SKM-1 (cell line): ENCODE data around the gene CCDC33.
A peak's percentile ranks its signal among the peaks of the same experiment; 100 is the strongest.
"Not testable (repeated sequence)": the region's sequence is repeated elsewhere in the genome, so short reads cannot be mapped to it uniquely, and the experiment has no call there.

Experiments
- DNase-seq: peaks from one replicate; lab custom pipeline; 2025; ENCODE audit not compliant: unreplicated experiment; lab: John Stamatoyannopoulos, UW

Gene CCDC33

DNA sequence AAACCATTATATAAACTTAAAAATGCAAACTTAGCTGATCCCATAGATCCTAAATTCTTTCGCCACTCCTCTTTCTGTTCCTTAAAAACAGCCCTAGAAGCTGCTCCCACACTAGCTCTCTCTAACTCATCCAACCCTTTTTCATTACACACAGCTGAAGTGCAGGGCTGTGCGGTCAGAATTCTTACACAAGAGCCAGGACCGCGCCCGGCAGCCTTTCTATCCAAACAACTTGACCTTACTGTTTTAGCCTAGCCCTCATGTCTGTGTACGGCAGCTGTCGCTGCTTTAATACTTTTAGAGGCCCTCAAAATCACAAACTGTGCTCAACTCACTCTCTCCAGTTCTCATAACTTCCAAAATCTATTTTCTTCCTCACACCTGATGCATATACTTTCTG is 121.4 kb downstream of the CCDC33 start:
- DNase-seq = peak; percentile 19

DNA sequence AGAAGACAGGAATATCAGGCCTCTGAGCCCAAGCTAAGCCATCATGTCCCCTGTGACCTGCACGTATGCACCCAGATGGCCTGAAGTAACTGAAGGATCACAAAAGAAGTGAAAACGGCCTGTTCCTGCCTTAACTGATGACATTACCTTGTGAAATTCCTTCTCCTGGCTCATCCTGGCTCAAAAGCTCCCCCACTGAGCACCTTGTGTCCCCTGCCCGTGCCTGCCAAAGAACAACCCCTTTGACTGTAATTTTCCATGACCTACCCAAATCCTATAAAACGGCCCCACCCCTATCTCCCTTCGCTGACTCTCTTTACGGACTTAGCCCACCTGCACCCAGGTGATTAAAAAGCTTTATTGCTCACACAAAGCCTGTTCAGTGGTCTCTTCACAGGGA is 123.2 kb downstream of the CCDC33 start:
- not testable (repeated sequence) for DNase-seq

DNA sequence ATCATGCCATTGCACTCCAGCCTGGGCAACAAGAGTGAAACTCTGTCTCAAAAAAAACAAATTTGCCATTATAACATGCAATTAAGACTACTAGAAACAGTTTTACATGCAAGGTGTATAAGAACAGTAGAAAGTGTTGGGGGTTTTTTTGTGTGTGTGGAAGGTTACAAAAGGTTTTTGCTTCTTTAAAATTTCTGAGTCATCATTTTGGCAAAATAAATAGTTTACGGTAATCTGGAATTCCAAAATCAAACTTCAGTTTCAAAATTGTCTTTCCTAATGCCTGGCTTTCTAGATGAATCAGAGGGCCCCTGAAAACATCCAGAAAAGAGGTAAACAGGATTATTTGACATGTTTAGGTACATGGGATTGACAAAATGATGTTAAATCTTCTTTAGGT is 124.7 kb downstream of the CCDC33 start:
- not testable (repeated sequence) for DNase-seq

DNA sequence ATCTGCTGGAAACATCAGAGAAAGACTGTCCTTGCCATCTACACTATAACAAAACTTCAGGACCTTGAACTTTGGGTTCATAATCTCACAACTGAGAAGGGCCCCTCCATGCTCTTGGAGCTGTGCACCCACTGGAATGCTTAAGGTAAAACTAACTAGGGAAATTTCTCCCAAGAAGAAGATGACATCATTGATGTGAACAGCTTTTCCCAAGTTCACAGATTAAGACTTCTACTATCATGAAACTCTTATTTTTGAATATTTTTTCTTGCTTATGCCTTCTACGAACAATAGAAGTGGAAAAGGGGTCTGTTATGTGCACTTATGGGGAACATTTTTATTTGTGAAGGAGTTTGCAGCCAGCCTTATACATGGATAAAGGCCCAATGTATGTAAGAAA is 126.4 kb downstream of the CCDC33 start:
- no peak for DNase-seq

DNA sequence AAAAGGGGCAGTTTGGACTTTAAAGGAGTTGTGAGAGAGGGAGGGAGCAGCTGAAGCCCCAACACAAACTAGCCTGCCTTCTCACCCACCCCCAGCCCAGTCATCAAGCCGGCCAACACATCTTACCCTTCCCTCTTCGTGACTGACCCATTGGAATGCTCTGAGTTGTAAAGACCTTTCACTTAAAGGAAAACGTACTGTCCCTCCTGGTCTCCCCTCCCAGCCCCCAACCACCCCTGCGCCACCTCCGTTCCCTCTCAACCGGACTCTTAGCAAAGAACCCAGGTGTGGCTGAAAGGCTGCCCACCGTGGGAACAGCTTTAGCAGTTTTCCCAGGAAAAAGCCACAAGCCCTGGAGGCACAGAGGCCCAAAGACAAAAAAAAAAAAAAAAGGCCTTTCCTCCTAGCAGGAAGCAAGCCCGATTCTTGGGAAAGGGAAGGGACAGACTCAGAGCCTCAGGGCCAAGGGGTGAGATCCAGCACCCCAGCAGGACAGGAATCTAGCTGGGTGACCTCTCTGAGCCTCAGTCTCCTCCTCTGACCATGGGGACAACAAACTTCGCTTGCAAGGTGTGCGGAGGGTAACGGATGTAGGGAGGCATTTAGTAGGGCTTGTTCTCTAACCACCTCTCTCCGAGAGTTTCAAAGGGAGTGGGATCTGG is 128.9 kb downstream of the CCDC33 start:
- DNase-seq = no peak

DNA sequence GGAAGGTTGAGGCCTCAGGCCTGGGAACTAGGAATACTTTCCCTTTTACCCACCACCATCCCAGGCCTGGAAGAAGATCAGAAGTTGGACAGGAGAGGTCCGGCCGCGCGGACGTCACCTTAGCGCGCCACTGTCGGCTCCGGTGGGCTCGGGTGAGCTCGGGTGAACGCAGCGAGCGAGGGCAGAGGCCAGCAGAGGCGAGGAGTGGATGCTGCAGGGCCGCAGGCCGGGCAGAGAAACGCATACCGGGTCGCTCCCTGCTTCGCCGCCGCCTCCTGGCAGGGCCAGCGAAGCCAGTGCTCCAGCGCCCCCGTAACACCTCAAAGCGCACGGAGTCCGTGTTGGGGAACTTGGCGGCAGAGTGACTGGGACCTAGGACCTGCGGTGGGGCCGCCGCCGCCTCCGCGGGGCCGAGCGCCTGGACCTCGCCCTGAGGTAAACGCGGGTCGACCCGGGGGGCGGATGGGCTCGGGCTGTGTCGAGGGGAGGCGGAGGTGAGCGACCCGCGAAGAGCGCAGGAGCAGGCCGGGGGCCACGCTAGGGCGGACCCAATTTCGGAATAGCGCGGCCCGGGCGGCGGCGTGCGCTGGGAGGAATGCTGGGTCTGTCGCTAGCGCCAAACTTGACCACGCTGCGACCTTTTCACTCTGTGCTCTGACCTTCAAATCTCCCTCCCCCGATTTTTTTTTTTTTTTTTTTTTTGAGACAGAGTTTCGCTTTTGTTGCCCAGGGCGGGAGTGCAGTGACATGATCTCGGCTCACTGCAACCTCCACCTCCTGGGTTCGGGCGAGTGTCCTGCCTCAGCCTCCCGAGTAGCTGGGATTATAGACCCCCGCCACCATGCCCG is 129.7 kb downstream of the CCDC33 start:
- no peak for DNase-seq

DNA sequence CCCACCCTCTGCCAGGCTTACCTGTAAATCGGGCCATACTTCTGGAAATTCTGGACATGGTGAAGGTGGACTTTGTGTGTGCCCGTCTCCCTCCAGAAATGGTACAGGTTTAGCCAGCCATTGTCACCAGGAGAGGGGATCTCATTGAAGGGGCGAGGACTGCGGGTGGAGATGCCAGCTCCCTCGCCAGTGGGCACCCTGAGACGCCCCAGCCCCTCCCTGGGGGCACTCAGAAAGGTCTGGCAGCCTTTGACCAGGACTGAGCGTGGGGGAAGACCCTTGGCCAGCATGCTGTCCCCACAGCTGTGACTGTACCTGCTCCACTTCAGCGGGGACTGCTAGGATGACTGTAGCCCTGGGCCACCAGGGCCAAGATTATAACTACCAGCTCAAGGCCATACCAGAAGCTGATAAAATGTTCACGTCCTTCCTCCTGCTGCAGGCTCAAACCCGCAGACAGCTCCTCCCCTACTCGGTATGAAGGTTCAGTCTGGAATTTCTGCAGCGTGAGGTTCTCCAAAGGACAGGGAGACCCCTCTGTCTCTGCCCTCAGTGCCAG is 131.2 kb downstream of the CCDC33 start, which contains the start of gene CYP11A1:
Gene CYP11A1 (minus strand): TSS at position 351 of the 559 bp plus-strand sequence. CDS start 61 bp downstream, at position 290.
- DNase-seq = no peak

DNA sequence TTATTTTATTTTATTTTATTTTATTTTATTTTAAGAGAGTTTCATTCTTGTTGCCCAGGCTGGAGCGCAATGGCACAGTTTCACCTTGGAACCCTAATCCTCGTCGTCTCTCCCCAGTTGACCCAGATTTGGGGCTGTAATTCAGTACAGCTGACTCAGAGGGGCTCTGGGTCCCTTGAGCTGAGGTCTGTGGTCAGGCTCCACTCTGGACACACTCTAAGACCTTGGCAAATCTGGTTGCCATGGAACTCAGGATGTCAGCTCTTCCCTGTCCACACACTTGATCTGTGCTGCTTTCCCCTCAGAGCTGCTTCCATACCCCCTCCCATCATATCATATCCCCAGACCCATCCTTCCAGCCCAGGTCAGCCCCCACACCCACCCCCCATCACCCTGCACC is 132.0 kb downstream of the CCDC33 start:
- no peak for DNase-seq

DNA sequence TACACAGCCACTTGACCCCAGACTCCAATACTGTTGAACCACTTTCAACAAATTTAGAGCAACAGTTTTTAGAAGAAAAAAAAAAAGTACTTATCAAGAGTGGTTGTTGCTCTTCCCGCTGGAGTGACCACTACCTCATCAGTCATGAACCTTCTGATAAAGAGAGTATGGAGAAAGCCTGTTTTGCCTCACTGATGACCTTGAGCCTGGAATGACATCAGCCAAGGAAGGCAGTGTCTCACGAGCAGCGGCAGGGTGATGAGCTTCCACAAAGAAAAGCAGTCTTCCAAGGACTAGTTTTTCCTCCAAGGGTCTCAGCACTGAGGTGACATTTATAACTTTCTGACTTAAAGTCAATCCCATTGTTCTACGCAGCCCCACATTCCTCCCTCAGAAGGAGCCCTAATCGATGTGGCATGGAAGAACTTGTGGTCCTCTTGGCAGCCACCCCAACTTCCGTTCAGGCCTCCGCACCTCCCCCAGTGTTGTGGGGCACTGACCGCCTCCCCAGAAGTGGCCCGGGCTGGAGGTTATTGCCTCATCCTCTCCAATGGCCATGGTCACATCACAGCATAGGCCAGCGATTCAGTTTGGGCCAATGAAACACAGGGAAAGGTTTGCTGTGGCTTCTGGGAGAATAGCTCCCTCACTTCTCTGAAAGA is 133.1 kb downstream of the CCDC33 start:
- DNase-seq = no peak

DNA sequence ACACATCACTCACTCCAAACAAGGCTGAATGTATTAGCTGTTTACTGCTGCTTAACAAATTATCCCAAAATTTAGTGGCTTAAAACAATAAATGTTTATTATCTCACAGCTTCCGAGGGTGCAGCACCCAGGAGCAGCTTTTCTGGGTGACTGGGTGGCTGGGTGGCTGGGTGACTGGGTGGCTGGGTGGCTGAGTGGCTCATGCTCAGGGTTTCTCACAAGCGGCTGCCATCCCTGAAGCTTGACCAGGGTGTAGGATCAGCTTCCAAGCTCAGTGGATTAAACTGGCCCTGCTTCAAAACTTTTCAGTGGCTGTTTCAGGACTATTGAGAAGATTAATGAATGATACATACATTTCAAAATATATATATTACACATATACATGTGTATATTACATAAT is 133.6 kb downstream of the CCDC33 start:
- no peak for DNase-seq

DNA sequence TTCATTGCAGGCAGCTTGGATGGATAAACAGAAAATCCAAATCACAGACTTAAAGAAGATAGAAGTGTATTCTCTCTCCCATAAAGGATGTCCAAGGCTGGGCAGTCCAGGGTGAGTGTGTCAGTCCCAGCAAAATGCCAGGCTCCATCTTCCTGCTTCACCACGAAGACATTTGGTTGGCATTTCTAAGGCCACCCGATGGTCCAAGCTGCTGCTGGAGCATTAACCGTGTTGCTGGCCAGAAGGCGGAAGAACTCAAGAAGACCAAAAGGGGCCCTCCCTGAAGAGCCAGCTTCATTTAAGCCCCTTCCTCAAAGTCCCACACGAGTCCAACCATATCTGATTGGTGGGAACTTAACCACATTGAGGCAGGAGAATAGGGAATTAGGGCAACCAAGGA is 134.3 kb downstream of the CCDC33 start:
- no peak for DNase-seq

DNA sequence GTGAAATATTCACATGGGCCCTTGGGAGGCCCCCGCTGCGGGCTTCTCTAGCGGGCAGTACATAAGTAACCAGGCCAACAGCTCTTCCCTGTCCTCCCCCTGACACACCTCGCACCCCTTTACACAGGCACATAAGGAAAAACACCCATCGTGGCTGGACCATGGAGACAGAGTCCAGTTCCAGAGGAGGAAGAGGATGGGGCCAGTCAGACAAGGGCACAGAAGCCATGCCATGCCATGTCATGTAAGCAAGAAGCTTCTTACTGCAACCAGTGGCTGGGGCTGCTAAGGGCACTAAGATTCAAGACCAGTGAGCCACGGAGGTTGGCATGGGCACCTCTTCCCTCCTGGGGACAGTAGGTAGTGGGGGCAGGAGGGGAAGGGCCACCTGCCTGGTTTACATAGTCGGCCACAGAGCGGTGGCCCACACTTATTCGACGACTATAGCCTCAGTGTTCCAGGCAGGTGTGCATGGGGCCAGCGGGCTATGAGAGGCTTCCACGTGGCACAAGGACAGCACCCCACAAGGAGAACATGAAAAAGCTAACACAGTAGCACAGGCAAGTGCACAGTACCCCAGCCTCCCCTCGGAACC is 137.0 kb downstream of the CCDC33 start:
- DNase-seq = no peak

DNA sequence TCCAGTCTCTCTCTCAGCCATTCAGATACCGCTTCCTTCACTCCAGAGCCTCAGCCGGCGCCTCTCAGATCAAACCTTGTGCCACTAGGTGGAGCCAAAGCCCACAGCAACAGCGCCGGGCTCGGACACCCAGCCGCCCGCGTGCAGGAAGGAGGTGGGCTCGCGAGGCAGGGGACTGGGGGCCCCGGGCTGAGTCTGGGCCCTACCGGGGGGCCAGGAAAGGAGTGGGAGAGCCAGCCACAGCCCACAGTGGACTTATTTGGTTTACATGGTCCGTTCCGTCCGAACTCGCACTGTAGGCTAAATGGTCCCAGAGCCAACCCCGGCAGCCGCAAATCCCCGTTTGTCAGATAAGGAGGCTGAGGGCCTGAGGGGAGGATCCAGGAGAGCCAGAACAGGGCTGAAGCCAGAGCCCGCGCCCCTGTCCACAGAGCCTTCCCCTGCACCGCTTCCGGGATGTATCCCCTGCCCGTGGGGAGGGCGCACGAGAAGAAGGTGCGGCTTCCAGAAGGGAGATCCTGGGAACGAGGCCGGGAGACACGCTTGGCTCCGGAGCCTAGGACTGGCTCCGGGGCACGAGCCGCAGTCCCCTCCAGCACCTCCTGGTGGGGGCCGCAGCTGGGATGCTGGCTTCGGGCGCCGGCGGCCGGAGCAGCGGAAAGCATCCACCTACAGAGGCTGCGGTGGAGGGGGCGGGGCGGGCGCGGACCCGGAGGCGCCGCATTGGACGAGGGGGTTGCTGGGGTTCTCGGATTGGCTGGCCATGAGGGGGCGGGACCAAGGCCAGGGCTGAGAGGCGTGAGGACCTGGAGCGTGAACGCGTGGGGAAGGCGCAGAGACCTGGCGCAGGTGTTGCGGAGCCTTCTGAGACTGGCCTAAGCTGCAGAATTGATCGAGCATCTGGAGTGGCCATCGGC is 137.9 kb downstream of the CCDC33 start:
- peak; percentile 82 for DNase-seq

DNA sequence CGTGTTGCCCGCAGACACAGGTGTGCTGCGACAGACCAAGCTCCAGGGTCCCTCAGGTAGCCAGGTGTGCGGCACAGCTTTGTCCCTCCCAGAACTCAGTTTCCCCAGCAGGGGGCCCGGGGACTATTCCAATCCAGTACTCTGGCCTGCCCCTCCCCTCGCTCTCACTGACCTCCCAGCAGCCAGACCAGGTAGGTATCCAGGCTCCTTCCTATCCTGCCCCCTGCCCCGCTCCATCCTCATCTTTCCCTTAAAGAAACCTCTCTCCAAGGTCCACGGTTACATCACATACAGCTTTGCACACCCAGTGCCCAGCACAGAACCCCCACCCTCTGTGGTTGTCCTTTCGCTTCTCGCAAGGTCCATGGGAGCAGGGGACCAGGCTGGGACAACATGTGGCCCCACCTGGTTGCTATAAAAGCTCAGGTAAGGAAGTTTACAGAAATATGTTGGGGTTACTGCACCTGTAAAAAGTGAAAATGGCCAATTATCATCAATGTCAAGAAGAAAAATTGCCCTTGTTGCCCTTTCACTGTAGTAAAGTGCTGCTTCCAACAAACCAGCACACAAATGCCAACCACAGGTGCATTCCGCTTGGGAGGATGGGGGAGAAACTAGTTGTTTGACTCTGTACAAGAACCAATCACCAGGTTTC is 138.6 kb downstream of the CCDC33 start:
- DNase-seq = no peak

DNA sequence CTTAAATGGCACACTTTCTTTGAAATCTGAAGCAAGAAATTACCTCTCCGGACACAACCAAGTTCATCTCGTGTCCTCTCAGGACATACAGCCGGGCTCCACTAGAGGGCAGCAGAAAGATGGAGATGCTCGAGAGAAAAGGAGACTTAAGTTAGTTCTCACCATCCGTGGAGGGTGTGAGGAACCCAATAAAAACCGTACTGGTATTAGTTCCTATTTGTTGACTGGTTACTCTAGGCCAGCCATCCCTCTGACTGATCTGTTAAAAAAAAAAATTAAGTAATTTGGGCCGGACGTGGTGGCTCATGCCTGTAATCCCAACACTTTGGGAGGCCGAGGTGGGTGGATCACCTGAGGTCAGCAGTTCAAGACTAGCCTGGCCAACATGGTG is 139.2 kb downstream of the CCDC33 start:
- DNase-seq = peak; percentile 79

DNA sequence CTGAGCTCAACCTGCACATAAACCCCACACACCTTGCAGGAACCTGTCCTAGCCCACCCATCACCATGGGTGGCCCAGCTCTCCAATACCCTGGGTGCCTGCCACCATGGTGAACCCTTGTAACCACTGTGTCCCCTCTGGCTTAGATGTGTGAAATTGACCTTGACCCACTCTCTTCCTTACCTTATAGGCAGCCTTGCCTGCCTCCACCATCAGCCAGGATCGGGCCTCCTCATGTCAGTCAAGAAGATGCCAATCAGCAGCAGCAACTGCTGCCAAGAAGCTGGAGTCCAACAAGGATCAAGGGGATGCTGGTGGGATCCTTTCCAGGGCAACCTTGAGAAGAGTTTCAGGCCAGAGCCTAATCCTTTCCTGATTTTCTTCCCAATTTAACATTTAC is 140.1 kb downstream of the CCDC33 start:
- DNase-seq = no peak

DNA sequence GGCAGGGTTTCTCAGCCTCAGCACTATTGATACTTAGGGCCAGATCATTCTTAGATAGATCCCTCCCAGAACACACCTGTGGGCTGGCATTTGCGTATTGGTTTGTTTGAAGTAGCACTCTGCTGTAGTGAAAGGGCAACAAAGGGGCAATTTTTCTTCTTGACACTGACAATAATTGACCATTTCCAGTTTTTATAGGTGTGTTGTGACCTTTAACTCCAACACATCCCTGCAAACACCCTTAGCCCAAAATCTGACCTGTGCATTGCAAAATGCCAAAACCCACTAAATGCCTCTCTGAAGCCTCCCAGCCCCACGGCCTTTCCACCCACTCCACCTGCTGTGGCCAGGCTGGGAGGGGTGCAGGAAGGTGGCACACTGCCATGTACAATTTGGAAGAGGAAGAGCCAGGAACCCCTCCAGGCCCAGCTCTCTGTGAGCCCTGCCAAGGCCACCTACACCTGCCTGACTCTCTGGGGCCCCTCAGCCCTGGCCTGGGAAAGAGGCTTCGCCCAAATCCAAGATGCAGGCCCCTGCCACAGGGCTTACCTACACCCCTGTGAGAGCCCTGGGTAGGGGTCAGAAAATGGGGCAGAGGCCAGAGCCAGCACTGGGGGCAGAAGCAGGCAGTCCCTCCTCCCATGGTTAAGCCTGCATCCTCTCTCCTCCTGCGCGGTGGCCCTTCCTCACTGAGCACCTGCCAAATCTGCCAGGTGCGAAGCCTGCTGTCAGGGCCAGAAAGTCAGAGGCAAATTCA is 140.9 kb downstream of the CCDC33 start:
- DNase-seq = no peak

DNA sequence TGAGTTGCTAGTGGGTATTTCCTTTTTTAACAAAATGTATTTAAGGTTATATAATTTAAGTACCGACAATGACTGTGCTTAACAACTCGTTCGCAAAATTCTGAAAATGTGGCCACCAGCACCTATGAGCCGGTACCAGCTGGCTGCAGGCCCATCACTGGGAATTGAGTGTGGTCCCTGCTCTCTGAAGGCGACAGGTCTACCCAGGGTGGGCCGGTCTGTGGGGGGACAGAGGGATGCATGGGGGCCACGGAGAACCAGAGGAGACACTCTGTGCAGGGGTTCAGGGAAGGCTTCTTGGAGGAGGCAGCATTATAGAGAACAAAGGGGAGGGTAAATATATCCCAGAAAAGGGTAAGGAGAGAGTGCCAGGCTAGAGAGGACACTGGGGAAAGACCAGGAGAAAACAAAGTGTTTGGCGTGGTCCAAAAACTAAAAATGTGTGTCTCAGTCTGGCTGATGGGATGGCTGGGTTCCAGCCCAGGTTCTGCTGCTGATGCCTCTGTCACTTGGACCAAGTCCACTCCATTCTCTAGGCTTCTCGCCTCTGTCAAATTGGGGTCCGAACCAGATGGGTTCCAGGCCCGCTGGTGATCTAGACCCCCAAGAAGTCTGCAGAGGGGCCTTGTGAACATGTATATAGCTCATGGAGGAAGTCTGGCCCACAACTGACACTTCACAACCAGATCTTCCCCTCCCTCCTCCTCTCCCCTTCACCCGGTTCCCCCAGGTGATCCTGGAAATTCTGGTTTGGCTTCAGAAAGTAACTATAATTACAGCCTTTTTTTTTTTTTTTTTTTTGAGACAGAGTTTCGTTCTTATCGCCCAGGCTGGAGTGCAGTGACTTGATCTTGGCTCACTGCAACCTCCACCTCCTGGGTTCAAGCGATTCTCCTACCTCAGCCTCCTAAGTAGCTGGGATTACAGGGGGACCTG is 142.0 kb downstream of the CCDC33 start:
- no peak for DNase-seq
